ENCODE results near the gene YBEY. TPM values are rescaled to one million over a fixed set of nuclear protein-coding genes. Genes with fewer than 3 reads are reported as not detected.

The YBEY gene
- total RNA-seq, 4 donors from 2014 or later, result 5.4 to 12.7 (median 9.3) TPM

GRCh38 chr21:46245213-46245915 lies 40.8 kb upstream of the YBEY start:
- DNase-seq (ENCODE audit: low spot score), result no peak
- TF ChIP-seq, protein P1, sequence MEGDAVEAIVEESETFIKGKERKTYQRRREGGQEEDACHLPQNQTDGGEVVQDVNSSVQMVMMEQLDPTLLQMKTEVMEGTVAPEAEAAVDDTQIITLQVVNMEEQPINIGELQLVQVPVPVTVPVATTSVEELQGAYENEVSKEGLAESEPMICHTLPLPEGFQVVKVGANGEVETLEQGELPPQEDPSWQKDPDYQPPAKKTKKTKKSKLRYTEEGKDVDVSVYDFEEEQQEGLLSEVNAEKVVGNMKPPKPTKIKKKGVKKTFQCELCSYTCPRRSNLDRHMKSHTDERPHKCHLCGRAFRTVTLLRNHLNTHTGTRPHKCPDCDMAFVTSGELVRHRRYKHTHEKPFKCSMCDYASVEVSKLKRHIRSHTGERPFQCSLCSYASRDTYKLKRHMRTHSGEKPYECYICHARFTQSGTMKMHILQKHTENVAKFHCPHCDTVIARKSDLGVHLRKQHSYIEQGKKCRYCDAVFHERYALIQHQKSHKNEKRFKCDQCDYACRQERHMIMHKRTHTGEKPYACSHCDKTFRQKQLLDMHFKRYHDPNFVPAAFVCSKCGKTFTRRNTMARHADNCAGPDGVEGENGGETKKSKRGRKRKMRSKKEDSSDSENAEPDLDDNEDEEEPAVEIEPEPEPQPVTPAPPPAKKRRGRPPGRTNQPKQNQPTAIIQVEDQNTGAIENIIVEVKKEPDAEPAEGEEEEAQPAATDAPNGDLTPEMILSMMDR (IDR thresholded peaks at IDR 0.05), result no peak
- ATAC-seq (ENCODE audit: low FRiP score), result no peak

- no peak for DNase-seq (ENCODE audit: low spot score)
- ATAC-seq (ENCODE audit: low FRiP score), result no peak
Observed at GRCh38 chr21:46246345-46246744, 39.8 kb upstream of the YBEY start.

DNA sequence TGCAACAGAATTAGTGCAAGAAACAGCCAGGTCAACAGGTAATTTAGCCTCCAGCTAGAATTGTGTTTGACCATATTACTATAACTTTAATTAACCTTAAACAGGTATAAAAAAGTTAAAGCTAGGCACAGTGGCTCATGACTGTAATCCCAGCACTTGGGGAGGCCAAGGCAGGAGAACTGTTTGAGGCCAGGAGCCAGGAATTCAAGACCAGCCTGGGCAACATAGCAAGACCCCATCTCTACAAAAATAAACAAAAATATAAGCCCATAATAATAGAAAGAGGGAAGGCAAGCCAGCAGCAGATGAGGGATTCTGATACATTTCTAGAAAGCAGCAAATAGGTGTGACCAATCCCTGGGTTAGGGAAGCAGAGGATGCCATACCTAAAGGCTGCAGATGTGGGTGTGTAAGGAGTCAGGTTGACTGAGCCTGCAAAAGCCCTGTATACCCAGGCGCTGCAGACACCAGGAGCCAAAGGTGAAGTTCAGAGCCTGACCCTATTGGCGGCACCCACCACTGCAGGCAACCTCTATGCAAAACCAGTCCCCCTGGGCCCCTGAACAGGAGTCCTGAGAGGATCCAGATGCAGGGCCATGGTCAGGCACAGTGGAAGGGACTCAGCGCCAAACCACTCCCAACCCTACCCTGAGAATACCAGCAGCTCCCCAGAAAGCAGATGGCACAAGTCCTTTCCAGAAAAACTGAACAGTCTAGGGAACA lies 38.3 kb upstream of the YBEY start:
- TF ChIP-seq, protein P1 (IDR thresholded peaks at IDR 0.05), result no peak
- no peak for DNase-seq (ENCODE audit: low spot score)
- ATAC-seq (ENCODE audit: low FRiP score), result no peak

More at GRCh38 chr21:46246345-46246744, 39.8 kb upstream of the YBEY start:
- TF ChIP-seq, protein P1 (IDR thresholded peaks at IDR 0.05), result no peak

DNA sequence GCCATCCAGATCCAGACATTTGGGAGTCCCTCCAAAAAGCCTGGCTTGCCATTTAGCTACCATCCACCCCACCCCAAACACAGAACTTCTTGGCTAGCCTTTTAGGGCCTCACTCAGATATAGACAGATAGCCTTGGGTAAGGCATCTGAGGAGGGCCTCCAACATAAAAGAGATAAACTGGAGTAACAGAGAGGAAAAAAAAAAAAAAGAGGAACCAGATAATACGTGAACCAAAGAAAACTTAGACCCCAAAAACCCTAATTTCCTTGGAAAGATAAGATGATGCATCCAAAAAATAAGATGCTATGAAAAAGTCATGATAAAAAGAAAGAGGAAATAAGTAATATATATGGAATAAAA lies 37.7 kb upstream of the YBEY start:
- TF ChIP-seq, protein P1 (IDR thresholded peaks at IDR 0.05), result no peak
- no peak for ATAC-seq (ENCODE audit: low FRiP score)
- no peak for DNase-seq (ENCODE audit: low spot score)

GRCh38 chr21:46248827-46249226 lies 37.3 kb upstream of the YBEY start:
- TF ChIP-seq, protein P1 (IDR thresholded peaks at IDR 0.05), result no peak
- no peak for ATAC-seq (ENCODE audit: low FRiP score)
- DNase-seq (ENCODE audit: low spot score), result no peak

DNA sequence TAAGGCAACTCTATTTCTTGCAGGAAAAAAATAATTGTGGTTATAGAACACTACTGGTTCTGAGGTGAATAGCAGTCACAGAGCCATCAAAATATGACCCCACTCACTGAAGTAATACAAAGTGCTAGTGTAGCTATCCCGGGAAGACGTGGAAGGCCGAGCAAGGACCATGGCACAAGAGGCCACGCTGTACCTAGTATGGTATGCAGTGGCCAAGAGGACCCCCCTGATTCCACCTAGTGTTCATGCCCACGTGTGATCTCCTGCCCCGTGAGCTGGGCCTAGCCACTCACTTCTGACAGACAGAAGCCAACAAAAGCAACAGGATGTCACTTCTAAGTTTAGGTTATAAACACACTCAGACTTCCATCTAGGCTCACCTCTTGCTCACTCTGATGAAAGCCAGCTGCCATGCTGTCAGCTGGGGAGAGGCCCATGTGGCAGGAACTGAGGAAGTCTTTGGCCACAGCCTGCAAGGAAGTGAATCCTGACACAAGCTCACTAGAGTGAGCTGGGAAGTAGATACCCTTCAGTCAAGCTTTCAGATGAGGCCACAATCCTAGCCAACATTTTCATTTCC lies 35.9 kb upstream of the YBEY start:
- TF ChIP-seq, protein P1 (IDR thresholded peaks at IDR 0.05), result no peak
- ATAC-seq (ENCODE audit: low FRiP score), result no peak
- no peak for DNase-seq (ENCODE audit: low spot score)
